H1 (cell line): ENCODE measurements around the gene S100PBP. TPM values are rescaled to one million over a fixed set of nuclear protein-coding genes. Genes with fewer than 3 reads are reported as not detected.

Experiments
- CTCF ChIA-PET: fragments of 300-600 bp; sonication (Branson Sonifier 250); formaldehyde crosslinking; loops from one replicate; lab custom pipeline; 2021; ENCODE audit not compliant: partially characterized antibody; lab: Charles Lee
- POLR2A ChIA-PET: fragments of 300-600 bp; sonication (Branson Sonifier 250); formaldehyde crosslinking; loops from one replicate; lab custom pipeline; 2021; ENCODE audit warnings: inconsistent platforms; ENCODE audit not compliant: partially characterized antibody; lab: Charles Lee
- DNase-seq, 2 experiments: peaks; one replicate each; pipeline versions ENCODE4 v3.0.0 to v3.0.0-alpha.2; 2010 to 2022; ENCODE audit warnings: low spot score in 2 of 2, low read depth in 1 of 2, mixed read lengths in 1 of 2
- FAIRE-seq: peaks from 2 replicates; lab custom pipeline; 2011; peaks lifted over from hg19 to GRCh38; lab: Jason Lieb, UNC
- H2AFZ ChIP-seq: 2 replicates; pipeline ENCODE4 v1.8.1; 2012; ENCODE audit warnings: low read length, inconsistent platforms
- H2AK5ac ChIP-seq: 2 replicates; pipeline ENCODE4 v1.6.1; 2013; ENCODE audit warnings: low read depth, low read length
- H2BK120ac ChIP-seq: replicated peaks from 2 replicates; pipeline ENCODE3; 2013; ENCODE audit warnings: low read depth, low read length, inconsistent platforms
- H2BK12ac ChIP-seq: 2 replicates; pipeline ENCODE4 v1.6.1; 2013; ENCODE audit warnings: low read depth, low read length
- H2BK15ac ChIP-seq: 2 replicates; pipeline ENCODE4 v1.6.1; 2013; ENCODE audit warnings: low read length
- H2BK20ac ChIP-seq: 2 replicates; pipeline ENCODE4 v1.6.1; 2013; ENCODE audit warnings: low read length
- H2BK5ac ChIP-seq: 2 replicates; pipeline ENCODE4 v1.6.1; 2013; ENCODE audit warnings: low read depth, low read length
- H3K14ac ChIP-seq: 2 replicates; pipeline ENCODE4 v1.6.1; 2013; ENCODE audit warnings: inconsistent platforms; ENCODE audit not compliant: insufficient read length
- H3K18ac ChIP-seq: 2 replicates; pipeline ENCODE4 v1.6.1; 2013; ENCODE audit warnings: low read length; ENCODE audit errors: extremely low read depth
- H3K23ac ChIP-seq: 2 replicates; pipeline ENCODE4 v1.6.1; 2013; ENCODE audit warnings: inconsistent platforms; ENCODE audit not compliant: insufficient read length
- H3K23me2 ChIP-seq: 2 replicates; pipeline ENCODE4 v1.6.1; 2013; ENCODE audit warnings: low read depth, low read length
- H3K27ac ChIP-seq: 2 replicates; pipeline ENCODE4 v1.6.1; 2011; ENCODE audit warnings: low read depth, low read length, inconsistent platforms
- H3K27me3 ChIP-seq, 4 experiments: replicated peaks in 1 of 4; 1 replicate in 1 of 4; 2 replicates in 3 of 4; pipeline versions ENCODE4 v1.6.1 to v1.8.1; 2011 to 2013; ENCODE audit warnings: low read length in 3 of 4, mild to moderate bottlenecking in 3 of 4, inconsistent platforms in 2 of 4, mixed read lengths in 2 of 4, moderate library complexity in 1 of 4; ENCODE audit not compliant: control insufficient read depth in 3 of 4, insufficient read depth in 3 of 4; ENCODE audit errors: extremely low read depth in 1 of 4
- H3K36me3 ChIP-seq, 4 experiments: 2 replicates each; pipeline versions ENCODE4 v1.6.1 to v1.8.1; 2011 to 2013; ENCODE audit warnings: mild to moderate bottlenecking in 4 of 4, low read length in 3 of 4, moderate library complexity in 2 of 4, control low read depth in 1 of 4, inconsistent platforms in 1 of 4; ENCODE audit not compliant: insufficient read depth in 4 of 4, control insufficient read depth in 2 of 4
- H3K4ac ChIP-seq: replicated peaks from 2 replicates; pipeline ENCODE3; 2013; ENCODE audit warnings: low read length, low read depth, mixed read lengths, inconsistent platforms; ENCODE audit not compliant: insufficient read length
- H3K4me1 ChIP-seq, 4 experiments: replicated peaks in 1 of 4; 1 replicate in 1 of 4; 2 replicates in 3 of 4; pipeline versions ENCODE4 v1.6.1 to v1.8.1; 2011 to 2013; ENCODE audit warnings: low read length in 3 of 4, inconsistent platforms in 2 of 4, mixed read lengths in 1 of 4; ENCODE audit not compliant: insufficient read depth in 4 of 4, control insufficient read depth in 3 of 4
- H3K4me2 ChIP-seq, 2 experiments: 2 replicates each; pipeline versions ENCODE4 v1.6.1 to v1.8.1; 2011 to 2013; ENCODE audit warnings: low read depth in 2 of 2, low read length in 2 of 2, control low read depth in 1 of 2, inconsistent platforms in 1 of 2, mild to moderate bottlenecking in 1 of 2; ENCODE audit not compliant: insufficient read depth in 1 of 2
- H3K4me3 ChIP-seq, 4 experiments: fragments of 200-600, 300-600 bp in 1 of 4; sonication (generic), shearing (Covaris generic), sonication (Bioruptor Twin) in 1 of 4; 2 replicates each; pipeline versions ENCODE4 v1.5.1 to v1.8.1; 2011 to 2016; ENCODE audit warnings: low read length in 4 of 4, low read depth in 3 of 4, control low read depth in 2 of 4, inconsistent platforms in 2 of 4, mild to moderate bottlenecking in 2 of 4, mixed read lengths in 1 of 4, moderate library complexity in 1 of 4; ENCODE audit not compliant: insufficient read depth in 2 of 4; ENCODE audit errors: extremely low read depth in 1 of 4
- H3K56ac ChIP-seq: replicated peaks from 2 replicates; pipeline ENCODE3; 2013; ENCODE audit warnings: low read depth, mild to moderate bottlenecking, mixed read lengths, low read length, inconsistent platforms; ENCODE audit not compliant: insufficient read length
- H3K79me1 ChIP-seq: 2 replicates; pipeline ENCODE4 v1.6.1; 2013; ENCODE audit warnings: low read depth, low read length, control low read depth
- H3K79me2 ChIP-seq, 2 experiments: 2 replicates each; pipeline versions ENCODE4 v1.6.1 to v1.8.1; 2012 to 2013; ENCODE audit warnings: low read length in 2 of 2, mild to moderate bottlenecking in 2 of 2, inconsistent platforms in 1 of 2; ENCODE audit not compliant: insufficient read depth in 2 of 2, control insufficient read depth in 1 of 2
- H3K9ac ChIP-seq, 4 experiments: replicated peaks in 1 of 4; 1 replicate in 1 of 4; 2 replicates in 3 of 4; pipeline versions ENCODE4 v1.6.1 to v1.8.1; 2011 to 2013; ENCODE audit warnings: low read depth in 3 of 4, low read length in 3 of 4, control low read depth in 2 of 4, mild to moderate bottlenecking in 2 of 4, moderate library complexity in 2 of 4, inconsistent platforms in 1 of 4; ENCODE audit errors: extremely low read depth in 1 of 4
- H3K9me3 ChIP-seq, 2 experiments: 2 replicates each; pipeline versions ENCODE4 v1.6.1 to v1.8.1; 2012 to 2013; ENCODE audit warnings: mild to moderate bottlenecking in 2 of 2, moderate library complexity in 2 of 2, control low read depth in 1 of 2, inconsistent platforms in 1 of 2, low read depth in 1 of 2, low read length in 1 of 2, mixed read lengths in 1 of 2; ENCODE audit not compliant: insufficient read depth in 2 of 2
- H4K20me1 ChIP-seq, 2 experiments: replicated peaks in 1 of 2; 2 replicates each; pipeline versions ENCODE3 to v1.8.1; 2011 to 2013; ENCODE audit warnings: inconsistent platforms in 2 of 2, low read length in 2 of 2, mild to moderate bottlenecking in 1 of 2; ENCODE audit not compliant: insufficient read depth in 2 of 2, control insufficient read depth in 1 of 2
- H4K5ac ChIP-seq: 2 replicates; pipeline ENCODE4 v1.6.1; 2013; ENCODE audit warnings: low read length, low read depth, mixed read lengths, inconsistent platforms; ENCODE audit not compliant: insufficient read length
- H4K8ac ChIP-seq: 2 replicates; pipeline ENCODE4 v1.8.0; 2013; ENCODE audit warnings: mild to moderate bottlenecking, moderate library complexity, low read length, inconsistent platforms; ENCODE audit not compliant: insufficient read depth; ENCODE audit errors: extremely low read depth
- H4K91ac ChIP-seq: replicated peaks from 2 replicates; pipeline ENCODE3; 2013; ENCODE audit warnings: low read length, mixed read lengths, inconsistent platforms; ENCODE audit not compliant: insufficient read length
- ATF3 ChIP-seq: IDR thresholded peaks from 2 replicates; pipeline ENCODE4 v1.6.1; 2011; ENCODE audit warnings: low read depth, mild to moderate bottlenecking, low read length; ENCODE audit not compliant: insufficient read depth
- CTBP2 ChIP-seq: IDR thresholded peaks from 2 replicates; pipeline ENCODE4 v1.7.0; 2011; ENCODE audit warnings: borderline replicate concordance, mild to moderate bottlenecking, moderate library complexity, mixed read lengths, low read length; ENCODE audit not compliant: insufficient read depth, insufficient read length
- JUN ChIP-seq: IDR thresholded peaks from 2 replicates; pipeline ENCODE4 v1.6.1; 2011; ENCODE audit warnings: low read depth, mild to moderate bottlenecking, improper control_type of control experiment, low read length
- MAFK ChIP-seq: IDR thresholded peaks from 2 replicates; pipeline ENCODE4 v1.6.1; 2012; ENCODE audit warnings: low read depth, mild to moderate bottlenecking, improper control_type of control experiment, low read length
- SRF ChIP-seq: IDR thresholded peaks from 2 replicates; pipeline ENCODE4 v1.6.1; 2011; ENCODE audit warnings: mild to moderate bottlenecking, low read depth, low read length, moderate library complexity
- WGBS, 2 experiments: shearing (Covaris generic) in 1 of 2; methylation state at CpG; one replicate each; pipeline versions ENCODE4 v1.1.6 to v1.1.7; 2013 to 2015; ENCODE audit warnings: low lambda C conversion rate in 2 of 2, mixed read lengths in 2 of 2, inconsistent platforms in 1 of 2, low coverage in 1 of 2, missing lambda C conversion rate in 1 of 2; ENCODE audit not compliant: insufficient replicate concordance in 2 of 2, insufficient coverage in 1 of 2, insufficient read length in 1 of 2; ENCODE audit errors: extremely low coverage in 1 of 2, missing lambda C conversion rate in 1 of 2; 5-methylcytosine and 5-hydroxymethylcytosine counted together
- polyA plus RNA-seq, 7 experiments: library from polyadenylated mRNA; depleted of rRNA in 3 of 7; stranded (reverse) in 5 of 7; unstranded in 2 of 7; fragments of >200 nt in 5 of 7; fragments of 200-250 nt in 2 of 7; gene quantifications; 1 replicate in 5 of 7; 2 replicates in 1 of 7; 4 replicates in 1 of 7; pipeline versions ENCODE4 v1.2.1 to v1.2.3, GENCODE V29; 2011 to 2013; ENCODE audit warnings: missing spikeins in 2 of 7, mixed read lengths in 2 of 7
- total RNA-seq: library from RNA; stranded (reverse); fragmentation: NEBNext Ultra II Directional; extraction: Animal tissue kit (Norgen Biotek cat#: 25700); gene quantifications from 2 replicates; pipeline ENCODE4 v1.2.1, GENCODE V29; 2021

S100PBP gene
- total and polyA plus RNA-seq, 2 of the 8 experiments (the other 6 are each of a cell fraction or from before 2014, with no cell fraction given) = 43.8 to 68.3 TPM

DNA sequence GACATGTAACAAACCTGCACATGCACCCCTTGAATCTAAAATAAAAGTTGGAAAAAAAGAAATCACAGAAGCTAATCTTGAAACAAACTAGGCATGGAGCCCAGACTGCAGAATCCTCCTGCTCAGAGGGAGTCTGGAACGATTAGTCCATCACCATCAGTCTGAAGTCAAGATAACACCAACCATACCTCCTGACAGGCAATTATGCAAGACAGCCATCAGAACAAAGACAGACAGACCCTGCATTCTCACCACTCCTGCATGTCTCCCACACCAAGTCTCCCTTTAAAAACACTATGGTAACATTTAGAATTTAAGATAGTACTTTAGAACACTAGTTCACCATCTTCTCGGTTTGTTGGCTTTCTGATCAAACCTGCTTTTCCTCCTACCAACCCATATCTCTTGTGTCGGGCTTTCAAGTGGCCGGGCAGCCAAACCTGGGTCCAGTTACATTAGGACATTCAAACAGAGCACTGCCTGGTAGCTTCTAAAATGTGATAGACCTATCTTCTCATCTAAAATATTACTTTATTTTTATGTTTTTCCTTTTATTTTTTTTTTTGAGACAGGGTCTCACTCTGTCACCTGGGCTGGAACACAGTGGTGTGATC, 10.4 kb upstream of the S100PBP start:
- H2AK5ac ChIP-seq = no peak overlapping the region
- no peak overlapping the region for H3K18ac ChIP-seq
- WGBS, 2 experiments = 96% methylated on average over 4 of the region's 4 CpGs; no CpG with 5 or more reads in 1 of the 2 experiments
- H3K9ac ChIP-seq = no peak overlapping the region
- H2BK5ac ChIP-seq = no peak overlapping the region
- no peak for DNase-seq
- H3K23me2 ChIP-seq = no peaks in the 10 kb centered on the region
- H4K5ac ChIP-seq = no peak overlapping the region
- peaks cover 5% of the 10 kb centered on the region for H3K79me1 ChIP-seq
- H2BK15ac ChIP-seq = no peak overlapping the region
- no peak overlapping the region for H4K91ac ChIP-seq
- H2BK20ac ChIP-seq = no peak overlapping the region
- no peak overlapping the region for H2AFZ ChIP-seq
- peaks cover 10 to 57% of the 10 kb centered on the region in 2 experiments for H3K79me2 ChIP-seq
- H3K27me3 ChIP-seq = no peaks in the 10 kb centered on the region
- FAIRE-seq = no peak
- ChIA-PET CTCF (no interaction called here), POLR2A (interaction anchor here (0.6 to 3.3 kb wide), 12 partner anchors 8 to 361 kb away, joined by 3 to 23 read pairs (median 3); partner anchors contain the start of genes S100PBP and YARS1)
- H3K4me2 ChIP-seq = no peak overlapping the region
- no peak overlapping the region for H2BK120ac ChIP-seq
- no peak overlapping the region for H3K4me3 ChIP-seq
- peaks cover 5 to 9% of the 10 kb centered on the region in 2 experiments for H4K20me1 ChIP-seq
- peaks cover 22 to 84% (median 59%) of the 10 kb centered on the region in 4 experiments for H3K36me3 ChIP-seq
- no peaks in the 10 kb centered on the region; a peak in 2 of 4 replicates for H3K9me3 ChIP-seq
- H3K56ac ChIP-seq = no peak overlapping the region
- no peak overlapping the region for H2BK12ac ChIP-seq
- no peak overlapping the region for H4K8ac ChIP-seq
- H3K27ac ChIP-seq = no peak overlapping the region
- no peak overlapping the region for H3K4ac ChIP-seq
- H3K14ac ChIP-seq = no peak overlapping the region
- peaks cover 3 to 6% (median 4%) of the 10 kb centered on the region in 4 experiments; a peak in 6 of 7 replicates for H3K4me1 ChIP-seq
- no peak overlapping the region for H3K23ac ChIP-seq
- TF ChIP-seq CTBP2 (no peak), JUN (no peak), SRF (no peak), MAFK (no peak), ATF3 (no peak)
